ENCODE data around the gene AMPD3. TPM values are rescaled to one million over a fixed set of nuclear protein-coding genes. Genes with fewer than 3 reads are reported as not detected.

The AMPD3 gene
- total and polyA plus RNA-seq, 7 donors, result 4.2 to 8.1 (median 5.0) TPM

- Histone ChIP-seq H3K9me3 (no peaks in the 10 kb centered on the region), H3K27ac (no peak overlapping the region), H3K4me3 (no peak overlapping the region), H3K27me3 (no peaks in the 10 kb centered on the region), H3K36me3 (peaks cover 0 to 3% (median 0%) of the 10 kb centered on the region in 4 donors), H3K4me1 (peaks cover 0 to 18% (median 12%) of the 10 kb centered on the region in 4 donors)
- TF ChIP-seq POLR2A (IDR thresholded peaks at IDR 0.05) (no peak), EP300 (IDR thresholded peaks at IDR 0.05) (no peak), POLR2AphosphoS5 (IDR thresholded peaks at IDR 0.05) (no peak)
- TF ChIP-seq, protein P1, sequence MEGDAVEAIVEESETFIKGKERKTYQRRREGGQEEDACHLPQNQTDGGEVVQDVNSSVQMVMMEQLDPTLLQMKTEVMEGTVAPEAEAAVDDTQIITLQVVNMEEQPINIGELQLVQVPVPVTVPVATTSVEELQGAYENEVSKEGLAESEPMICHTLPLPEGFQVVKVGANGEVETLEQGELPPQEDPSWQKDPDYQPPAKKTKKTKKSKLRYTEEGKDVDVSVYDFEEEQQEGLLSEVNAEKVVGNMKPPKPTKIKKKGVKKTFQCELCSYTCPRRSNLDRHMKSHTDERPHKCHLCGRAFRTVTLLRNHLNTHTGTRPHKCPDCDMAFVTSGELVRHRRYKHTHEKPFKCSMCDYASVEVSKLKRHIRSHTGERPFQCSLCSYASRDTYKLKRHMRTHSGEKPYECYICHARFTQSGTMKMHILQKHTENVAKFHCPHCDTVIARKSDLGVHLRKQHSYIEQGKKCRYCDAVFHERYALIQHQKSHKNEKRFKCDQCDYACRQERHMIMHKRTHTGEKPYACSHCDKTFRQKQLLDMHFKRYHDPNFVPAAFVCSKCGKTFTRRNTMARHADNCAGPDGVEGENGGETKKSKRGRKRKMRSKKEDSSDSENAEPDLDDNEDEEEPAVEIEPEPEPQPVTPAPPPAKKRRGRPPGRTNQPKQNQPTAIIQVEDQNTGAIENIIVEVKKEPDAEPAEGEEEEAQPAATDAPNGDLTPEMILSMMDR (IDR thresholded peaks at IDR 0.05), result no peak
- intact Hi-C loops (cut with DNase I), result no loop called here
- WGBS, 2 donors, result 97 to 98% methylated on average over 4 of the region's 4 CpGs
- DNase-seq, result peak; percentile 26
These were observed 41.4 kb downstream of the AMPD3 start for GRCh38 chr11:10496296-10496936.

- peak overlapping the region in 2 of 4 donors; percentile 37 to 61 for H3K27ac ChIP-seq
- H3K9me3 ChIP-seq, result no peaks in the 10 kb centered on the region
- peaks cover 0 to 18% (median 12%) of the 10 kb centered on the region in 4 donors for H3K4me1 ChIP-seq
- 83 to 93% methylated on average over 18 of the region's 18 CpGs for WGBS, 2 donors
- intact Hi-C loops (cut with DNase I), result no loop called here
- DNase-seq, result peak; percentile 73
- TF ChIP-seq, protein P1 (IDR thresholded peaks at IDR 0.05), result no peak
- peak in 2 of 4 donors; percentile 43 to 57 for TF ChIP-seq POLR2AphosphoS5 (IDR thresholded peaks at IDR 0.05)
- TF ChIP-seq POLR2A (IDR thresholded peaks at IDR 0.05), result no peak
- H3K36me3 ChIP-seq, result peaks cover 0 to 3% (median 0%) of the 10 kb centered on the region in 4 donors
- H3K4me3 ChIP-seq, result no peak overlapping the region
- no peaks in the 10 kb centered on the region for H3K27me3 ChIP-seq
These were observed 42.4 kb downstream of the AMPD3 start for GRCh38 chr11:10497371-10498021.

- Histone ChIP-seq H3K36me3 (peaks cover 0 to 3% (median 0%) of the 10 kb centered on the region in 4 donors), H3K9me3 (no peaks in the 10 kb centered on the region), H3K4me3 (no peak overlapping the region), H3K27me3 (no peaks in the 10 kb centered on the region), H3K4me1 (peaks cover 0 to 18% (median 12%) of the 10 kb centered on the region in 4 donors), H3K27ac (peak overlapping the region in 2 of 4 donors; percentile 37 to 61)
- intact Hi-C loops (cut with DNase I), result no loop called here
- 93 to 94% methylated on average over 7 of the region's 7 CpGs for WGBS, 2 donors
- TF ChIP-seq, protein P1 (IDR thresholded peaks at IDR 0.05), result no peak
- no peak for TF ChIP-seq EP300 (IDR thresholded peaks at IDR 0.05)
- peak; percentile 53 for DNase-seq
These were observed 42.9 kb downstream of the AMPD3 start for GRCh38 chr11:10498022-10498400.

DNA sequence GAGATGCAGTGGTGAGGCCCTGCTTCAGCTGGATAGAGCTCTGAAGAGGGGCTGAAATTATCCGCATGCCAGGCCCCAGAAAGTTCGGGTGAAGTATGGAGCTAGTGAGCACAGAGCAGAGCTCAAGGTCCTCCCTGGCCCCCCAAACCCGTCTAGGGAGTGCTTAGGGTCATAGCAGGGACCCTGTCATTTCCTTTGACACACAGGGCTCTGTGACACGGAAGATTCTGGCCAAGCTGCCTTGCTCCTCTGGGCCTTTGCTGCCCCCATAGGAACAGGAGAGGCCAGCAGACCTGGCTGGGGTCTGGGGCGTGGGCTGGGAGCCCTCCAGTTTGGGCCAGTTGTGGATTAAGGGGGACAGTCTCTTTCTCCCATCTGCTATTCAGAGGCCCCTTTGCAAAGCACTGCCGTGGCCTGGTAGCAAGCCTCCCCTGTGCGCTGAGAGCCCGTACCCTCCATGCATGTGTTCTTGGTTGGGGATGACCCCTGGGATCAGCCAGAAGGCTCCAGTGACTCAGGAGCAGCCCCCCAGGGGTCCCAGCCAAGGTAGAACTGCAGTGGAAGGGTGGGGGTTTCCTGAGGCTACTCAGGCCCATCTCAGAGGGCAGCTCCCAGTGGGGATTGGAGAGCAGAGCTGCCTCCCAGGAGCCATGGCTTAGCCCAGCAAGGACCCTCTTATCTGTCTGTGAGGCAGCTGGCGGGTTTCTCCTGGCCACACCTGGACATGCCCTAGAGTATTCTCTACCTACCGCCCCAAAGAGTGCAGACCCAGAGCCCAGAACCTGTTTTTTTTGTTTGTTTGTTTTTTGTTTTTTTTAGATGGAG, 43.6 kb downstream of the AMPD3 start:
- H3K36me3 ChIP-seq, result peaks cover 0 to 3% (median 0%) of the 10 kb centered on the region in 4 donors

More for the DNA sequence above, 43.6 kb downstream of the AMPD3 start:
- peak overlapping the region in 1 of 4 donors; percentile 37 for H3K27ac ChIP-seq
- intact Hi-C loops (cut with DNase I), result no loop called here
- TF ChIP-seq, protein P1 (IDR thresholded peaks at IDR 0.05), result no peak
- TF ChIP-seq EP300 (IDR thresholded peaks at IDR 0.05) (no peak), POLR2AphosphoS5 (IDR thresholded peaks at IDR 0.05) (no peak), POLR2A (IDR thresholded peaks at IDR 0.05) (no peak)
- H3K27me3 ChIP-seq, result no peaks in the 10 kb centered on the region
- no peak for DNase-seq
- peaks cover 0 to 18% (median 12%) of the 10 kb centered on the region in 4 donors for H3K4me1 ChIP-seq
- H3K9me3 ChIP-seq, result no peaks in the 10 kb centered on the region
- 91 to 92% methylated on average over 10 of the region's 10 CpGs for WGBS, 2 donors
- no peak overlapping the region for H3K4me3 ChIP-seq

Measured in sigmoid colon (tissue), 7 donors.